ENCODE data around the gene EMILIN2.

Gene EMILIN2

GRCh38 chr18:2895391-2895790 lies 48.6 kb downstream of the EMILIN2 start:
- TF ChIP-seq, protein P1, sequence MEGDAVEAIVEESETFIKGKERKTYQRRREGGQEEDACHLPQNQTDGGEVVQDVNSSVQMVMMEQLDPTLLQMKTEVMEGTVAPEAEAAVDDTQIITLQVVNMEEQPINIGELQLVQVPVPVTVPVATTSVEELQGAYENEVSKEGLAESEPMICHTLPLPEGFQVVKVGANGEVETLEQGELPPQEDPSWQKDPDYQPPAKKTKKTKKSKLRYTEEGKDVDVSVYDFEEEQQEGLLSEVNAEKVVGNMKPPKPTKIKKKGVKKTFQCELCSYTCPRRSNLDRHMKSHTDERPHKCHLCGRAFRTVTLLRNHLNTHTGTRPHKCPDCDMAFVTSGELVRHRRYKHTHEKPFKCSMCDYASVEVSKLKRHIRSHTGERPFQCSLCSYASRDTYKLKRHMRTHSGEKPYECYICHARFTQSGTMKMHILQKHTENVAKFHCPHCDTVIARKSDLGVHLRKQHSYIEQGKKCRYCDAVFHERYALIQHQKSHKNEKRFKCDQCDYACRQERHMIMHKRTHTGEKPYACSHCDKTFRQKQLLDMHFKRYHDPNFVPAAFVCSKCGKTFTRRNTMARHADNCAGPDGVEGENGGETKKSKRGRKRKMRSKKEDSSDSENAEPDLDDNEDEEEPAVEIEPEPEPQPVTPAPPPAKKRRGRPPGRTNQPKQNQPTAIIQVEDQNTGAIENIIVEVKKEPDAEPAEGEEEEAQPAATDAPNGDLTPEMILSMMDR (IDR thresholded peaks at IDR 0.05): no peak

GRCh38 chr18:2896990-2897389 lies 50.2 kb downstream of the EMILIN2 start:
- TF ChIP-seq, protein P1 (IDR thresholded peaks at IDR 0.05): no peak

- TF ChIP-seq, protein P1 (IDR thresholded peaks at IDR 0.05): no peak
These were observed 50.8 kb downstream of the EMILIN2 start for GRCh38 chr18:2897448-2898185.

DNA sequence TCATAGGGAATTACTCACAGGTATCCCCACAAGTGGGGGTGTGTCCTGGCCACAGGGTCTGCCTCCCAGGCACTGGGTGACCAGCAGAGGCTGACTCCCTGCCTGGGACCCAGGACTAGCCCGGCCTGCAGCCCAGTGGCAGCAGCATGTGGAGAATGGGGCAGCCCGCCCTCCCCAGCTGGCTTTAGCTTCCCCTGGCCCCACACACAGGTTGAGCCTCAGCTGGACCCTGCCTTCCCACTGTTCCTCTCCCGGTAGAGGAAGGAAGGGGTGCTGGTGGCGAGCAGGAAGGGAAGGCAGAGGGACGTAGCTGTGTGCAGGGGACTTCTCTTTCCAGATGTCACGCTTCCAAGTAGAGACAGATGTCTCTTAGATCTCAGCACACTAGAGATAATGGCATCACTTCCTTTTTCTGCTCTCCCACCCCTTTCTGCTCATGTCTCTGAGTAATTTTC lies 51.4 kb downstream of the EMILIN2 start:
- TF ChIP-seq, protein P1 (IDR thresholded peaks at IDR 0.05): no peak

DNA sequence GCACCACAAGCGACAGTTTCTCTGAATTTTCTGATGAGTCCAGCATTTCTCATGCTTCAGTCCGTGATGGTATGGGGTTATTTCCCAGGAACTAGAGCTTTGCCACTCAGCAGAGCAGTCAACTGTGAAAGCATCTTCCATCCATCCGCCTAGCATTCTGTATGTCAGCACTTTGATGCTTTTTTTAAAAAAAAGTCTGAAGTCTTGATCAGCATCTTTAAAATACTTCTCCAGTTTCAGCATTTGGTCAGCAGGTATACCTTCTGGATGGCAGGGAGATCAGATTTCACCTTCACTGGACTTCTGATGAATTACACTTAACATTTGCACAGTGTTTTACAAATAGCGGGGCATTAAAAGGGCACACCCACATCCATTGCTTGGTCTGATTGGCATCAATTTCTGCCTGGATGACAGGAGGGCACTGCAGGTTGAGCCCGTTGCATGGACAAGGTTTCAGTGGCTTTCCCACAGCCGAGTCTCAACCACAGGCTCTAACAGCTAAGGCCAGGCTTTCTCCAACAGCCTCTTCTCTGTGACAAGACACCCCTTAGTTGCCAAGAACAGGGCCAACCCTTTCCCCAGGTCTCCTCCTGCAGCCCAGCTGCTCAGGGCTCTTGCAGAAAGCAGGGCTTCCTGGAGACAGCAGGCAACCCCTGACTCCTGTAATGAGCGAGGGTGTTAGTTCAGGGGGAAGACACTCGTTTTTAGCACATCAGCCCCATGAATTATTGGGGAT lies 54.0 kb downstream of the EMILIN2 start:
- TF ChIP-seq, protein P1 (IDR thresholded peaks at IDR 0.05): no peak

- TF ChIP-seq, protein P1 (IDR thresholded peaks at IDR 0.05): no peak
These were observed 54.7 kb downstream of the EMILIN2 start for GRCh38 chr18:2901423-2901985.

GRCh38 chr18:2902327-2902726 lies 55.5 kb downstream of the EMILIN2 start:
- TF ChIP-seq, protein P1 (IDR thresholded peaks at IDR 0.05): no peak

All from LNCAP (cell line).